Fibroblast of lung (primary cell): Measurements from ENCODE around the gene MS4A14.
"Not testable (repeated sequence)": the region's sequence is repeated elsewhere in the genome, so short reads cannot be mapped to it uniquely, and the experiment has no call there.

Experiments
- CTCF ChIP-seq, 2 donors: IDR thresholded peaks in 1 of 2; conservative IDR thresholded peaks in 1 of 2; 1 replicate in 1 of 2; 2 replicates in 1 of 2; pipeline ENCODE4 v1.5.1; 2011 to 2012; ENCODE audit warnings: low read length in 2 of 2, control low read depth in 1 of 2, inconsistent platforms in 1 of 2, low read depth in 1 of 2, mild to moderate bottlenecking in 1 of 2
- EZH2 ChIP-seq: IDR thresholded peaks from 2 replicates; pipeline ENCODE4 v1.5.1; 2012; ENCODE audit warnings: low read length, control low read depth, mild to moderate bottlenecking; ENCODE audit errors: missing control alignments

DNA sequence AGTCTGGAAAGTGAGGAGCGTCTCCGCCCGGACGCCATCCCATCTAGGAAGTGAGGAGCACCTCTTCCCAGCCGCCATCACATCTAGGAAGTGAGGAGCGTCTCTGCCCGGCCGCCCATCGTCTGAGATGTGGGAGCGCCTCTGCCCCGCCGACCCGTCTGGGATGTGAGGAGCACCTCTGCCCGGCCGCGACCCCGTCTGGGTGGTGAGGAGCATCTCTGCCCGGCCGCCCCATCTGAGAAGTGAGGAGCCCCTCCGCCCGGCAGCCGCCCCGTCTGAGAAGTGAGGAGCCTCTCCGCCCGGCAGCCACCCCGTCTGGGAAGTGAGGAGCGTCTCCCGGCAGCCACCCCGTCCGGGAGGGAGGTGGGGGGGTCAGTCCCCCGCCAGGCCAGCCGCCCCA, 54.9 kb downstream of the MS4A14 start:
- not testable (repeated sequence) for TF ChIP-seq CTCF (conservative IDR thresholded peaks at IDR 0.05 in 1 of 2, IDR thresholded peaks at IDR 0.05 in 1 of 2; ENCODE audit: low read depth in 1 of 2, low read length in 2 of 2); EZH2
